AG04450 (cell line): Measurements from ENCODE around the gene RGS7. TPM values are rescaled to one million over a fixed set of nuclear protein-coding genes. Genes with fewer than 3 reads are reported as not detected.

Source experiments
- CTCF ChIA-PET: fragments of 300-600, 350-600 bp; formaldehyde crosslinking; extraction: SDS; loops from one replicate; lab custom pipeline; 2022; ENCODE audit warnings: antibody characterized with exemption, inconsistent platforms; lab: Charles Lee
- POLR2A ChIA-PET: fragments of 350-600 bp; formaldehyde crosslinking; extraction: SDS; loops from one replicate; lab custom pipeline; 2021; ENCODE audit warnings: antibody characterized with exemption, inconsistent platforms; lab: Yijun Ruan, JAX
- DNase-seq: peaks from one replicate; pipeline ENCODE4 v3.0.0-alpha.2; 2011; ENCODE audit warnings: low read depth, low spot score
- H3K27ac ChIP-seq: one replicate; pipeline ENCODE4 v1.5.1; 2012; ENCODE audit warnings: low read depth, low read length, control low read depth
- H3K27me3 ChIP-seq: one replicate; pipeline ENCODE4 v1.6.0; 2012; ENCODE audit warnings: low read length; ENCODE audit not compliant: control insufficient read depth, insufficient read depth
- H3K4me3 ChIP-seq: 2 replicates; pipeline ENCODE4 v1.5.1; 2011; ENCODE audit warnings: mild to moderate bottlenecking, low read depth, low read length, control low read depth
- H3K9me3 ChIP-seq: 2 replicates; pipeline ENCODE4 v1.5.1; 2012; ENCODE audit warnings: low read length; ENCODE audit not compliant: control insufficient read depth, insufficient read depth
- CTCF ChIP-seq: IDR thresholded peaks from 2 replicates; pipeline ENCODE4 v1.5.1; 2011; ENCODE audit warnings: low read depth, low read length, control low read depth, inconsistent platforms
- polyA plus RNA-seq: library from polyadenylated mRNA; depleted of rRNA; stranded (reverse); fragments of >200 nt; gene quantifications from 2 replicates; pipeline ENCODE4 v1.2.3, GENCODE V29; 2011

The RGS7 gene
- polyA plus RNA-seq, 1 experiment = 0.29 TPM

GRCh38 chr1:241020851-241021697 is 335.9 kb downstream of the RGS7 start:
- TF ChIP-seq CTCF = no peak
- DNase-seq = no peak
- no peak overlapping the region for H3K4me3 ChIP-seq
- ChIA-PET CTCF (no interaction called here), POLR2A (no interaction called here)
- H3K27me3 ChIP-seq = no peaks in the 10 kb centered on the region
- H3K9me3 ChIP-seq = no peaks in the 10 kb centered on the region; the same call in 1 of the 2 replicates
- H3K27ac ChIP-seq = no peak overlapping the region

GRCh38 chr1:241012708-241013340 is 344.2 kb downstream of the RGS7 start:
- ChIA-PET POLR2A (no interaction called here), CTCF (no interaction called here)
- Histone ChIP-seq H3K9me3 (no peaks in the 10 kb centered on the region; the same call in 1 of the 2 replicates), H3K27ac (no peak overlapping the region), H3K27me3 (no peaks in the 10 kb centered on the region), H3K4me3 (no peak overlapping the region)
- DNase-seq = no peak
- TF ChIP-seq CTCF = no peak

GRCh38 chr1:241007668-241008067 is 349.3 kb downstream of the RGS7 start:
- Histone ChIP-seq H3K4me3 (no peak overlapping the region), H3K9me3 (peaks cover 3% of the 10 kb centered on the region), H3K27ac (no peak overlapping the region), H3K27me3 (no peaks in the 10 kb centered on the region)
- ChIA-PET CTCF (no interaction called here), POLR2A (no interaction called here)
- no peak for DNase-seq
- TF ChIP-seq CTCF = no peak

GRCh38 chr1:240999826-241000225 is 357.2 kb downstream of the RGS7 start:
- DNase-seq = no peak
- no peak overlapping the region for H3K27ac ChIP-seq
- no peak for TF ChIP-seq CTCF
- ChIA-PET CTCF (no interaction called here), POLR2A (no interaction called here)
- H3K9me3 ChIP-seq = peaks cover 7% of the 10 kb centered on the region
- no peak overlapping the region for H3K4me3 ChIP-seq
- no peaks in the 10 kb centered on the region for H3K27me3 ChIP-seq

GRCh38 chr1:240998441-240999015 is 358.5 kb downstream of the RGS7 start:
- DNase-seq = no peak
- H3K4me3 ChIP-seq = no peak overlapping the region
- no peak for TF ChIP-seq CTCF
- ChIA-PET CTCF (no interaction called here), POLR2A (no interaction called here)
- H3K9me3 ChIP-seq = peaks cover 7% of the 10 kb centered on the region
- no peaks in the 10 kb centered on the region for H3K27me3 ChIP-seq
- H3K27ac ChIP-seq = no peak overlapping the region
